ENCODE data around the gene RANGAP1. TPM values are rescaled to one million over a fixed set of nuclear protein-coding genes. Genes with fewer than 3 reads are reported as not detected.
"Not testable (repeated sequence)": the region's sequence is repeated elsewhere in the genome, so short reads cannot be mapped to it uniquely, and the experiment has no call there.

The RANGAP1 gene
- total and polyA plus RNA-seq, 2 donors: 15.0 to 41.8 TPM

DNA sequence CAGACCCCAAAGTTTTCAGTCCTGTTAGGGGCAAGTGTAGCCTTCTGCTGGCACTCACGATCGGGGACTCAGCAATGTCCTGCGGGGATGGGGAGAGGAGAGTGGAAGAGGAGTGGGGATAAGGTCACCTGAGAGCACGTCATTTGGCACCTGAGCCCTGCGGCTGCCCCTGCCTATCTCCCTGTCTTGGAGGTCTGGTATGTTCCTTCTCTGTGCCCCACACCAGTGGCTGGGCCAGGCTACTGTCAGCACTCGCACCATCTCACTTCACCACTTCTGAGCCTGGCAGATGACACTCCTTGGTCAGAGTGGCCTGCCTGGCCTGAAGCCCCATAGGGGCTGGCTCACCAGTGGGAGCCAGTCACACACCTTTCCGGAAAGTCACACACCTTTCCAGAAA is 25.1 kb downstream of the RANGAP1 start:
- Histone ChIP-seq H3K36me3 (ENCODE audit: insufficient read depth) (peaks cover 13% of the 10 kb centered on the region), H3K4me3 (ENCODE audit: low read depth, low read length) (no peak overlapping the region), H3K27ac (ENCODE audit: low read depth) (no peak overlapping the region), H3K4me1 (ENCODE audit: insufficient read depth) (no peaks in the 10 kb centered on the region)
- WGBS: 98% methylated on average over 7 of the region's 7 CpGs
- no peak for DNase-seq (ENCODE audit: extremely low spot score)

- H3K4me1 ChIP-seq (ENCODE audit: insufficient read depth); H3K4me3 ChIP-seq (ENCODE audit: low read depth, low read length); H3K36me3 ChIP-seq (ENCODE audit: insufficient read depth); H3K27ac ChIP-seq (ENCODE audit: low read depth); DNase-seq (ENCODE audit: extremely low spot score): not testable (repeated sequence)
- 96% methylated on average over 4 of the region's 4 CpGs for WGBS
Observed at GRCh38 chr22:41259756-41260155, 26.2 kb downstream of the RANGAP1 start.

- 94% methylated on average over 11 of the region's 11 CpGs for WGBS
- Histone ChIP-seq H3K36me3 (ENCODE audit: insufficient read depth) (peaks cover 7% of the 10 kb centered on the region), H3K4me3 (ENCODE audit: low read depth, low read length) (no peak overlapping the region), H3K4me1 (ENCODE audit: insufficient read depth) (no peaks in the 10 kb centered on the region), H3K27ac (ENCODE audit: low read depth) (no peak overlapping the region)
- DNase-seq (ENCODE audit: extremely low spot score): no peak
Observed at GRCh38 chr22:41257696-41258095, 28.3 kb downstream of the RANGAP1 start.

GRCh38 chr22:41256254-41257253 is 29.4 kb downstream of the RANGAP1 start:
- no peak overlapping the region for H3K27ac ChIP-seq (ENCODE audit: low read depth)
- DNase-seq (ENCODE audit: extremely low spot score): no peak
- H3K4me1 ChIP-seq (ENCODE audit: insufficient read depth): no peaks in the 10 kb centered on the region
- peaks cover 6% of the 10 kb centered on the region for H3K36me3 ChIP-seq (ENCODE audit: insufficient read depth)
- 78% methylated on average over 20 of the region's 20 CpGs for WGBS
- no peak overlapping the region for H3K4me3 ChIP-seq (ENCODE audit: low read depth, low read length)

- Histone ChIP-seq H3K4me3 (ENCODE audit: low read depth, low read length) (no peak overlapping the region), H3K4me1 (ENCODE audit: insufficient read depth) (no peaks in the 10 kb centered on the region), H3K36me3 (ENCODE audit: insufficient read depth) (no peaks in the 10 kb centered on the region), H3K27ac (ENCODE audit: low read depth) (no peak overlapping the region)
- 93% methylated on average over 7 of the region's 7 CpGs for WGBS
- DNase-seq (ENCODE audit: extremely low spot score): no peak
Observed at GRCh38 chr22:41254230-41254629, 31.8 kb downstream of the RANGAP1 start.

GRCh38 chr22:41252365-41252764 is 33.6 kb downstream of the RANGAP1 start:
- WGBS: 94% methylated on average over 8 of the region's 8 CpGs
- no peaks in the 10 kb centered on the region for H3K4me1 ChIP-seq (ENCODE audit: insufficient read depth)
- H3K36me3 ChIP-seq (ENCODE audit: insufficient read depth): peaks cover 2% of the 10 kb centered on the region
- no peak overlapping the region for H3K4me3 ChIP-seq (ENCODE audit: low read depth, low read length)
- DNase-seq (ENCODE audit: extremely low spot score): no peak
- no peak overlapping the region for H3K27ac ChIP-seq (ENCODE audit: low read depth)

- Histone ChIP-seq H3K36me3 (ENCODE audit: insufficient read depth) (peaks cover 2% of the 10 kb centered on the region), H3K27ac (ENCODE audit: low read depth) (no peak overlapping the region), H3K4me3 (ENCODE audit: low read depth, low read length) (no peak overlapping the region), H3K4me1 (ENCODE audit: insufficient read depth) (no peaks in the 10 kb centered on the region)
- no peak for DNase-seq (ENCODE audit: extremely low spot score)
- 94% methylated on average over 12 of the region's 12 CpGs for WGBS
Observed at GRCh38 chr22:41250127-41250526, 35.9 kb downstream of the RANGAP1 start.

DNA sequence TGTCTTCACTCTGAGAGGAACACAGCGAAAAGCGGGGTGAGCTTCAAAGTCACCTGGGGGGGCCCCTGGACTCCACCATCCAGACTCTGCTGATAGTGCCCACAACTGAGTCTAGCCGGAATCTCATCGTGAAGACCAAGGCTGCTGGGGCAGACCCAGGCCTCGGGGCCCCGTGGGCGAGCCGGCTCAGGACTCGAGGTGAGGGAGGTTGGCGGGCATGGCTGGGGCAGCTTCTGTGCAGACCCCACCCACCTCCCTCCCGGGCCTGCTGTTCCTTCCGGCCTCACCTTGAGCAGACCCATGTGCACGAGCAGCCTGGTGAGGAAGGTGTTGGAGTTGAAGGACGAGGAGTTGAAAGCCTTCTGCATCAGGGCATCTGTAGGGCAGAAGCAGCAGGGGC is 36.5 kb downstream of the RANGAP1 start:
- Histone ChIP-seq H3K36me3 (ENCODE audit: insufficient read depth) (peaks cover 2% of the 10 kb centered on the region), H3K4me1 (ENCODE audit: insufficient read depth) (no peaks in the 10 kb centered on the region), H3K27ac (ENCODE audit: low read depth) (no peak overlapping the region), H3K4me3 (ENCODE audit: low read depth, low read length) (no peak overlapping the region)
- WGBS: 92% methylated on average over 14 of the region's 14 CpGs
- DNase-seq (ENCODE audit: extremely low spot score): no peak

- Histone ChIP-seq H3K4me1 (ENCODE audit: insufficient read depth) (no peaks in the 10 kb centered on the region), H3K27ac (ENCODE audit: low read depth) (no peak overlapping the region), H3K4me3 (ENCODE audit: low read depth, low read length) (no peak overlapping the region), H3K36me3 (ENCODE audit: insufficient read depth) (peaks cover 2% of the 10 kb centered on the region)
- no peak for DNase-seq (ENCODE audit: extremely low spot score)
- WGBS: 96% methylated on average over 10 of the region's 10 CpGs
Observed at GRCh38 chr22:41248758-41249157, 37.2 kb downstream of the RANGAP1 start.

GRCh38 chr22:41248314-41248713 is 37.7 kb downstream of the RANGAP1 start:
- WGBS: 93% methylated on average over 15 of the region's 15 CpGs
- no peak for DNase-seq (ENCODE audit: extremely low spot score)
- no peak overlapping the region for H3K27ac ChIP-seq (ENCODE audit: low read depth)
- no peak overlapping the region for H3K4me3 ChIP-seq (ENCODE audit: low read depth, low read length)
- peaks cover 2% of the 10 kb centered on the region for H3K36me3 ChIP-seq (ENCODE audit: insufficient read depth)
- H3K4me1 ChIP-seq (ENCODE audit: insufficient read depth): no peaks in the 10 kb centered on the region

DNA sequence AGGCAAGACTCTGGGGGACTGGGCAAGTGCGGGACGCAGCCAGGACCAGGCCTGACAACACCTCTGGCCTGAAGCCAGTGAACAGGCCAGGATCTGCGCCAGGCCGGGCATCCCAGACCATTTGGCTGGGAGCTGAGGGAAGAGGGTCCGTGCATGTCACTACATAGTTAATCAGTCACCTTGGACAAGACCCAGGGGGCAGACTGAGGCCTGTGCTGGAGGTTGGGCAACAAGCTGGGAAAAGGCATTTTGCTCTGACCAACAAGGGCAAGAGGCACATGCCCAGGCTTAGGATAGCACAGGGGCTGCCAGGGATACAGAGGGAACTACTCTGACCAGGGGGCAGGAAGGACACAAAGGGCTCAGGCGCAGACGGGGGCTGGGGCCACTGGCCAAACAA is 38.3 kb downstream of the RANGAP1 start:
- no peak overlapping the region for H3K4me3 ChIP-seq (ENCODE audit: low read depth, low read length)
- DNase-seq (ENCODE audit: extremely low spot score): no peak
- H3K27ac ChIP-seq (ENCODE audit: low read depth): no peak overlapping the region
- 86% methylated on average over 7 of the region's 7 CpGs for WGBS
- no peaks in the 10 kb centered on the region for H3K4me1 ChIP-seq (ENCODE audit: insufficient read depth)
- H3K36me3 ChIP-seq (ENCODE audit: insufficient read depth): peaks cover 2% of the 10 kb centered on the region

DNA sequence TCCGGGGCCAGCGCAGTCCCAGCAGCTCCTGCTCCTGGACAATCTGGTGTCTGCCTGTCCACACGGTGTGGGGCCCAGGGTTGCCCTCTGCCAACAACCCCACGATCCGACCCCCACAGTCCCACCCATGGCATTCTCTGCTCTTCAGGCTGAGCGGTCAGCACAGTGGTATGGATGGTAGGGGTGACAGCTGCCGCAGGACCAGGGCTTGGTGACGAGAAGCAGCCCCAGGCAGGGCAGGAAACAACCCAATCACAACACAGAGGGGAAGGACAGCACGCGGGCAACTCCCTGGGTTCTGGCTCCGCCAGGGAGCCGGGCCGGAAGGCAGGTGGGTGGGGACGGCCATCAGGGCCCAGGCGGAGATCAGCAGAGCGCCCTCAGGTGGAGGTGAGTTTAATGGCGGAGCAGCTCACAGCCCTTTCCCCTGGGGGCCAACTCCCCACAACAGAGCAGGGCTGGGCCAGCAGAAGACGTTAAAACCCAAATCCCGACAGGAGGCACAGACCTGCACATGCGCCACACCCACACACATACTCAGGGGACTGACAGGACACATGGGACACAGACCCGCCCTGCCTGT is 40.0 kb downstream of the RANGAP1 start:
- Histone ChIP-seq H3K4me1 (ENCODE audit: insufficient read depth) (no peaks in the 10 kb centered on the region), H3K36me3 (ENCODE audit: insufficient read depth) (peaks cover 2% of the 10 kb centered on the region)
- 85% methylated on average over 21 of the region's 21 CpGs for WGBS

DNA sequence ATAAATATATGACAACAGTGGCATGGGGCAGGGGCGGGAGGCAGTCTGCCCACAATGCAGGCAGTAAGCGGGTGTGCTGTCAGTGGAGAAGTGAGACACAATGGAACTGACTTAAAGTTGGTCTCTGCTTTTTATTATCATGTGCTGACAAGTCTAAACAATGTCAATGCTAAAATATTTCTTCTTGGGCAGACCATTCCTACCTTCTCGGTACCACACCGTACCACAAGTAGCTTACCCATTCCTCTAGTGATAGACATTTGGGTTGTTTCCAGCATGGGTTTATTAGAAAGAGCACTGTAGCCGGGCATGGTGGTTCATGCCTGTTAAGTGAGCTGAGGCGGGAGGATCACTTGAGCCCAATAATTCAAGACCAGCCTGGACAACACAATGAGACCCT is 42.6 kb downstream of the RANGAP1 start:
- H3K27ac ChIP-seq (ENCODE audit: low read depth): no peak overlapping the region
- no peak overlapping the region for H3K4me3 ChIP-seq (ENCODE audit: low read depth, low read length)
- H3K36me3 ChIP-seq (ENCODE audit: insufficient read depth): no peaks in the 10 kb centered on the region
- no peak for DNase-seq (ENCODE audit: extremely low spot score)
- 74% methylated on average over 6 of the region's 6 CpGs for WGBS
- H3K4me1 ChIP-seq (ENCODE audit: insufficient read depth): no peaks in the 10 kb centered on the region

More for the DNA sequence above, 40.0 kb downstream of the RANGAP1 start:
- Histone ChIP-seq H3K27ac (ENCODE audit: low read depth) (no peak overlapping the region), H3K4me3 (ENCODE audit: low read depth, low read length) (no peak overlapping the region)
- no peak for DNase-seq (ENCODE audit: extremely low spot score)

All from urinary bladder (tissue), 4 donors.